IMR-90 (cell line): ENCODE measurements around the gene CSPG5. TPM values are rescaled to one million over a fixed set of nuclear protein-coding genes. Genes with fewer than 3 reads are reported as not detected.

Experiments used
- ATAC-seq: fragments of 200-7000 bp; cut with Tn5 transposase; 2 replicates; pipeline ENCODE4 v1.9.1; 2020; ENCODE audit warnings: low read depth, mild to moderate bottlenecking, moderate library complexity
- BruUV-seq: library from RNA; stranded (reverse); fragments of 400-500 nt; replicated peaks from 2 replicates; lab custom pipeline; 2021; lab: Mats Ljungman, UMichigan
- CTCF ChIA-PET: fragments of 300-600 bp; formaldehyde crosslinking; extraction: SDS; loops from one replicate; lab custom pipeline; 2021; ENCODE audit warnings: antibody characterized with exemption; lab: Yijun Ruan, JAX
- POLR2A ChIA-PET: fragments of 300-600 bp; sonication (Branson Sonifier 250); formaldehyde crosslinking; loops from one replicate; lab custom pipeline; 2022; ENCODE audit warnings: antibody characterized with exemption; ENCODE audit not compliant: unreplicated experiment; lab: Charles Lee
- DNase-seq: peaks from one replicate; pipeline ENCODE4 v3.0.0; 2013
- H2AFZ ChIP-seq: replicated peaks from 2 replicates; pipeline ENCODE3; 2013; ENCODE audit warnings: low read length, mild to moderate bottlenecking; ENCODE audit not compliant: poor library complexity
- H2AK5ac ChIP-seq: 2 replicates; pipeline ENCODE4 v1.6.1; 2013; ENCODE audit warnings: low read depth, low read length, inconsistent platforms
- H2AK9ac ChIP-seq: replicated peaks from 2 replicates; pipeline ENCODE3; 2013; ENCODE audit warnings: mild to moderate bottlenecking, low read depth, low read length, moderate library complexity; ENCODE audit not compliant: poor library complexity
- H2BK120ac ChIP-seq: 2 replicates; pipeline ENCODE4 v1.6.1; 2013; ENCODE audit warnings: low read depth, low read length, inconsistent platforms
- H2BK15ac ChIP-seq: 3 replicates; pipeline ENCODE4 v1.6.1; 2013; ENCODE audit warnings: low read depth, low read length, inconsistent platforms
- H2BK20ac ChIP-seq: 2 replicates; pipeline ENCODE4 v1.6.1; 2013; ENCODE audit warnings: low read depth, mild to moderate bottlenecking, inconsistent platforms, low read length, moderate library complexity
- H2BK5ac ChIP-seq: 2 replicates; pipeline ENCODE4 v1.6.1; 2013; ENCODE audit warnings: mild to moderate bottlenecking, low read depth, low read length, inconsistent platforms; ENCODE audit not compliant: poor library complexity, severe bottlenecking
- H3K14ac ChIP-seq: replicated peaks from 2 replicates; pipeline ENCODE4 v1.6.1; 2013; ENCODE audit warnings: low read depth, low read length, inconsistent platforms
- H3K18ac ChIP-seq: 2 replicates; pipeline ENCODE4 v1.6.1; 2013; ENCODE audit warnings: low read depth, low read length, control low read depth
- H3K23ac ChIP-seq: 2 replicates; pipeline ENCODE4 v1.6.1; 2013; ENCODE audit warnings: low read depth, low read length, inconsistent platforms
- H3K27ac ChIP-seq: 2 replicates; pipeline ENCODE4 v1.5.1; 2013; ENCODE audit warnings: mild to moderate bottlenecking, control low read depth, low read length; ENCODE audit not compliant: insufficient read depth
- H3K27me3 ChIP-seq: 2 replicates; pipeline ENCODE4 v1.6.1; 2013; ENCODE audit warnings: low read length; ENCODE audit not compliant: control insufficient read depth, insufficient read depth
- H3K36me3 ChIP-seq: 2 replicates; pipeline ENCODE4 v1.6.1; 2013; ENCODE audit warnings: low read length, mixed read lengths; ENCODE audit not compliant: control insufficient read depth, insufficient read depth
- H3K4ac ChIP-seq: 2 replicates; pipeline ENCODE4 v1.6.1; 2013; ENCODE audit warnings: low read depth, low read length, inconsistent platforms
- H3K4me1 ChIP-seq: 2 replicates; pipeline ENCODE4 v1.6.1; 2013; ENCODE audit warnings: low read length, mixed read lengths; ENCODE audit not compliant: control insufficient read depth, insufficient read depth
- H3K4me2 ChIP-seq: 2 replicates; pipeline ENCODE4 v1.6.1; 2013; ENCODE audit warnings: low read depth, mild to moderate bottlenecking, control low read depth, low read length, moderate library complexity
- H3K4me3 ChIP-seq: 2 replicates; pipeline ENCODE4 v1.5.1; 2013; ENCODE audit warnings: low read depth, mild to moderate bottlenecking, control low read depth, low read length, moderate library complexity; ENCODE audit not compliant: insufficient read depth
- H3K56ac ChIP-seq: 2 replicates; pipeline ENCODE4 v1.6.1; 2013; ENCODE audit warnings: low read length, inconsistent platforms; ENCODE audit not compliant: insufficient read depth; ENCODE audit errors: extremely low read depth
- H3K79me1 ChIP-seq, 2 experiments: 2 replicates each; pipeline ENCODE4 v1.6.1; 2013; ENCODE audit warnings: low read length in 2 of 2, inconsistent platforms in 1 of 2, low read depth in 1 of 2
- H3K9ac ChIP-seq: 2 replicates; pipeline ENCODE4 v1.6.1; 2013; ENCODE audit warnings: low read depth, low read length, control low read depth
- H3K9me1 ChIP-seq: 2 replicates; pipeline ENCODE4 v1.6.1; 2013; ENCODE audit warnings: low read length, inconsistent platforms; ENCODE audit not compliant: insufficient read depth
- H3K9me3 ChIP-seq: 2 replicates; pipeline ENCODE4 v1.6.1; 2013; ENCODE audit warnings: low read length; ENCODE audit not compliant: control insufficient read depth, insufficient read depth
- H4K20me1 ChIP-seq: 2 replicates; pipeline ENCODE4 v1.6.1; 2013; ENCODE audit warnings: low read length, inconsistent platforms; ENCODE audit not compliant: insufficient read depth
- H4K5ac ChIP-seq: 2 replicates; pipeline ENCODE4 v1.6.1; 2013; ENCODE audit warnings: mild to moderate bottlenecking, low read depth, low read length, control low read depth
- H4K8ac ChIP-seq, 2 experiments: 2 replicates each; pipeline ENCODE4 v1.6.1; 2013; ENCODE audit warnings: low read depth in 2 of 2, low read length in 2 of 2, control low read depth in 1 of 2, inconsistent platforms in 1 of 2
- H4K91ac ChIP-seq: 2 replicates; pipeline ENCODE4 v1.6.1; 2013; ENCODE audit warnings: low read depth, low read length, inconsistent platforms; ENCODE audit not compliant: insufficient read depth
- CHD1 ChIP-seq: IDR thresholded peaks from 2 replicates; pipeline ENCODE4 v1.6.1; 2012; ENCODE audit warnings: low read depth, low read length, improper control_type of control experiment
- ELK1 ChIP-seq: fragments of 150-350 bp; IDR thresholded peaks from 2 replicates; pipeline ENCODE4 v1.6.1; 2016; ENCODE audit warnings: low read depth, mild to moderate bottlenecking, low read length, moderate library complexity, borderline replicate concordance
- RFX5 ChIP-seq: IDR thresholded peaks from 2 replicates; pipeline ENCODE4 v1.8.0; 2012; ENCODE audit warnings: low read depth, mild to moderate bottlenecking, low read length, moderate library complexity
- SMC3 ChIP-seq: fragments of 150-350 bp; IDR thresholded peaks from 2 replicates; pipeline ENCODE4 v1.6.1; 2016; ENCODE audit warnings: low read depth, mild to moderate bottlenecking, antibody characterized with exemption, low read length, moderate library complexity
- WGBS, 2 experiments: methylation state at CpG; one replicate each; pipeline versions ENCODE4 v1.1.5 to v1.1.7; 2013; ENCODE audit warnings: missing lambda C conversion rate in 2 of 2; ENCODE audit not compliant: insufficient read length in 1 of 2; ENCODE audit errors: extremely low coverage in 2 of 2; 5-methylcytosine and 5-hydroxymethylcytosine counted together
- dilution Hi-C: fragments of 300-500 bp; cut with HindIII; formaldehyde crosslinking; loops from one replicate; pipeline ENCODE4 v1.14.3; 2018; ENCODE audit warnings: low sequenced_read_pairs; ENCODE audit not compliant: unreplicated experiment
- in situ Hi-C: fragments of 300-500 bp; cut with MboI; formaldehyde crosslinking; loops from 3 replicates; pipeline ENCODE4 v1.14.3; 2019; ENCODE audit warnings: low sequenced_read_pairs, inconsistent platforms, mixed read lengths
- intact Hi-C: fragments of 100-400 bp; cut with micrococcal nuclease; formaldehyde crosslinking; loops from 2 replicates; pipeline ENCODE4 v1.10.0; 2022
- polyA plus RNA-seq, 3 experiments: library from polyadenylated mRNA; depleted of rRNA; stranded (reverse); fragments of >200 nt; gene quantifications; 2 replicates each; pipeline ENCODE4 v1.2.3, GENCODE V29; 2012; ENCODE audit warnings: low replicate concordance in 1 of 3
- total RNA-seq: library from RNA; depleted of rRNA; stranded (reverse); fragments of >200 nt; gene quantifications from 2 replicates; pipeline ENCODE4 v1.2.3, GENCODE V29; 2012

The CSPG5 gene
- total and polyA plus RNA-seq, 2 of the 4 experiments (the other 2 are of a cell fraction), result under 0.01 to 0.10 TPM

DNA sequence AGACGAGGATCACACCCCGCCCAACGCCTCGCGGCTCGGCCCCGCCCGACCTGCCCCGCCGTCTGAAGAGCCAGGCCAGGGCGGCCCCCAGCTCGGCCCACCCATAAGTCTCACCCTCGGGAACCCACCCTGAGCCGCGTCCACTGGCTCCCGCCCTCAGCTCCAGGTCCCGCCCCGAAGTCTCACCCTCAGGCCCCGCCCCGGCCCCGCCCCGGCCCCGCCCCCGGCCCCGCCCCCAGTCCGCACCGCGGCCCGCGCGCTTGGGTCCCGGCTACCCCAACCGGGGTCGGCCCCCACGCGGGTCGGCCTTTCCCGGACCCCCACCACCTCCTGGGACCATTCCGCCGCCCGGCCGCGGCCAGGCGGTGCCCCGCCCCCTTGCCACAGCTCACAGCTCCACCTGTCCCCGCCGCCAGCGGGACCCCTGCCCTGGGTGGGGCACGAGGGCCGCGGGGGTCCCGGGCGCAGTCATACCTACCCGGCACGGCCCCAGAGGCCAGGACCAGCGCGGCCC is 489 bp downstream of the CSPG5 start:
- ATAC-seq (peak; percentile 81), DNase-seq (no peak)
- no peak overlapping the region for H3K56ac ChIP-seq
- in situ Hi-C loops, result no loop called here
- no peak overlapping the region for H2AK9ac ChIP-seq
- H3K23ac ChIP-seq, result no peak overlapping the region
- WGBS, 2 experiments, result 2% methylated on average over 20 of the region's 57 CpGs; no CpG with 5 or more reads in 1 of the 2 experiments
- CTCF ChIA-PET, result no interaction called here
- H3K14ac ChIP-seq, result no peak overlapping the region
- H3K9ac ChIP-seq, result no peak overlapping the region
- intact Hi-C loops, result no loop called here
- peaks cover 41% of the 10 kb centered on the region for H3K27me3 ChIP-seq
- peak overlapping the region; percentile 76 for H3K4me2 ChIP-seq
- dilution Hi-C loops, result no loop called here
- H2BK120ac ChIP-seq, result no peak overlapping the region
- H3K27ac ChIP-seq, result no peak overlapping the region
- no peaks in the 10 kb centered on the region for H3K4me1 ChIP-seq
- peak overlapping the region; percentile 86 for H2AFZ ChIP-seq
- H4K5ac ChIP-seq, result no peak overlapping the region
- H4K8ac ChIP-seq, result no peak overlapping the region
- H3K36me3 ChIP-seq, result no peaks in the 10 kb centered on the region
- no TSS peak for BruUV-seq
- H3K4ac ChIP-seq, result no peak overlapping the region
- POLR2A ChIA-PET, result interaction anchor here (0.6 kb wide), 1 partner anchor 1699 kb away, joined by 4 read pairs; no protein-coding TSS in a partner anchor
- H2BK5ac ChIP-seq, result no peak overlapping the region
- H4K20me1 ChIP-seq, result peaks cover 6% of the 10 kb centered on the region
- H3K18ac ChIP-seq, result no peak overlapping the region
- TF ChIP-seq RFX5 (no peak), SMC3 (no peak), CHD1 (no peak), ELK1 (no peak)
- H3K9me3 ChIP-seq, result no peaks in the 10 kb centered on the region
- no peak overlapping the region for H2AK5ac ChIP-seq
- no peaks in the 10 kb centered on the region for H3K79me1 ChIP-seq
- no peak overlapping the region for H2BK15ac ChIP-seq
- H3K9me1 ChIP-seq, result no peaks in the 10 kb centered on the region; the same call in 1 of the 2 replicates
- no peak overlapping the region for H4K91ac ChIP-seq
- peak overlapping the region; percentile 48 for H3K4me3 ChIP-seq
- no peak overlapping the region for H2BK20ac ChIP-seq
